Nephron progenitor cell (in vitro differentiated cells): Measurements from ENCODE around the gene TREML2.

Experiments used
- DNase-seq: peaks from one replicate; pipeline ENCODE4 v3.0.0; 2021
- H3K27ac Mint-ChIP-seq: 2 replicates; pipeline ENCODE4 v1.8.0; 2021; ENCODE audit warnings: mild to moderate bottlenecking, moderate library complexity, mixed read lengths
- H3K27me3 Mint-ChIP-seq: 2 replicates; pipeline ENCODE4 v1.8.0; 2021; ENCODE audit warnings: mild to moderate bottlenecking, low read depth, mixed read lengths; ENCODE audit not compliant: poor library complexity
- H3K36me3 Mint-ChIP-seq: 2 replicates; pipeline ENCODE4 v1.8.0; 2021; ENCODE audit warnings: low read depth, mixed read lengths
- H3K4me1 Mint-ChIP-seq: 2 replicates; pipeline ENCODE4 v1.8.0; 2021; ENCODE audit warnings: mixed read lengths
- H3K4me3 Mint-ChIP-seq: 2 replicates; pipeline ENCODE4 v1.8.0; 2021; ENCODE audit warnings: mild to moderate bottlenecking, moderate library complexity, mixed read lengths
- H3K9me3 Mint-ChIP-seq: 2 replicates; pipeline ENCODE4 v1.8.0; 2021; ENCODE audit warnings: mild to moderate bottlenecking, moderate library complexity, mixed read lengths
- TF ChIP-seq, protein P1 (sequence below): fragments of 200-600 bp; sonication (generic); IDR thresholded peaks from 2 replicates; pipeline ENCODE4 v1.5.0; 2021; ENCODE audit warnings: antibody characterized with exemption

TREML2 gene

DNA sequence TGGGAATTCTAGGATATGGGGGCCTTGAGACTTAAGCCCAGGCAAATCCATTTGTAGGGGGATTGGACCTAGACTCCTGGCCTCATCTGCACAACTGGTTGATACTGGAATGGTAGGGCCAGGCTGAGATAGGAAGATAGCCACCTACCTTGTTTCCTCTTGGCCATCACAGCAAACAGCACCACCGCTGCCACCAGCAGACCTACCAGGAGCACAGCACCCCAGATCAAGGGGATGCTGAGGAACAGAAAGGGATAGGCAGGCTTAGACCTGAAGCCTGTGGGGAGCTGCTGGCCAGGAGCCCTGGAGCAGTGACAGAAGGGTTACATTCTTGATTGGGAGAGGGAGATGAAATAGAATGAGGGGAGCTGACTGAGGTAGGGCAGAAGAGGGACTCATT, 50.3 kb downstream of the TREML2 start:
- TF ChIP-seq, protein P1, sequence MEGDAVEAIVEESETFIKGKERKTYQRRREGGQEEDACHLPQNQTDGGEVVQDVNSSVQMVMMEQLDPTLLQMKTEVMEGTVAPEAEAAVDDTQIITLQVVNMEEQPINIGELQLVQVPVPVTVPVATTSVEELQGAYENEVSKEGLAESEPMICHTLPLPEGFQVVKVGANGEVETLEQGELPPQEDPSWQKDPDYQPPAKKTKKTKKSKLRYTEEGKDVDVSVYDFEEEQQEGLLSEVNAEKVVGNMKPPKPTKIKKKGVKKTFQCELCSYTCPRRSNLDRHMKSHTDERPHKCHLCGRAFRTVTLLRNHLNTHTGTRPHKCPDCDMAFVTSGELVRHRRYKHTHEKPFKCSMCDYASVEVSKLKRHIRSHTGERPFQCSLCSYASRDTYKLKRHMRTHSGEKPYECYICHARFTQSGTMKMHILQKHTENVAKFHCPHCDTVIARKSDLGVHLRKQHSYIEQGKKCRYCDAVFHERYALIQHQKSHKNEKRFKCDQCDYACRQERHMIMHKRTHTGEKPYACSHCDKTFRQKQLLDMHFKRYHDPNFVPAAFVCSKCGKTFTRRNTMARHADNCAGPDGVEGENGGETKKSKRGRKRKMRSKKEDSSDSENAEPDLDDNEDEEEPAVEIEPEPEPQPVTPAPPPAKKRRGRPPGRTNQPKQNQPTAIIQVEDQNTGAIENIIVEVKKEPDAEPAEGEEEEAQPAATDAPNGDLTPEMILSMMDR = no peak
- peaks cover 15% of the 10 kb centered on the region for H3K27me3 Mint-ChIP-seq
- H3K4me3 Mint-ChIP-seq = no peak overlapping the region
- peaks cover 4% of the 10 kb centered on the region for H3K4me1 Mint-ChIP-seq
- H3K27ac Mint-ChIP-seq = no peak overlapping the region
- no peaks in the 10 kb centered on the region for H3K9me3 Mint-ChIP-seq
- no peak for DNase-seq
- H3K36me3 Mint-ChIP-seq = no peaks in the 10 kb centered on the region

DNA sequence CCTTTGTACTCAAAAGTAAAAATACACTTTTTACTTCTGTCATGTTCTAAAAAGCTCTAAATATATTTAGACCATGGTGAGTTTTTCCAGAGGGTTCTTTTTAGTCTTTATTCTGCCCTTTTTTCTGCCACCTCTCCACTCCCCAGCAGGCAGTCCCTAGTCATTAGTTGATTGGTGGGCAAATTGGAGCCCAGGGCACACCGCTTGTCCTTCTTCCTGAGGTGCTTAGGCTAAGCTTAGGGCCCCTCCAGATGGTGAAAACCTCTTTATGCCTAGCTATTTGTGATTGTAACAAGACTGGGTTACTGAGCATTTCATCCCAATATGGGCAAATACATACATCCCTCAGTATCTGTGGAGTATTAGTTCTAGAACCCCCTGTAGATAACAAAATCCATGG, 53.0 kb downstream of the TREML2 start:
- TF ChIP-seq, protein P1 = no peak
- no peaks in the 10 kb centered on the region for H3K9me3 Mint-ChIP-seq
- H3K27ac Mint-ChIP-seq = no peak overlapping the region
- no peaks in the 10 kb centered on the region for H3K4me1 Mint-ChIP-seq
- H3K4me3 Mint-ChIP-seq = no peak overlapping the region
- H3K36me3 Mint-ChIP-seq = no peaks in the 10 kb centered on the region
- DNase-seq = no peak
- peaks cover 14% of the 10 kb centered on the region for H3K27me3 Mint-ChIP-seq
